Measurements from ENCODE around the gene ITGBL1. TPM values are rescaled to one million over a fixed set of nuclear protein-coding genes. Genes with fewer than 3 reads are reported as not detected.

The ITGBL1 gene
- total and polyA plus RNA-seq, 2 of the 13 experiments (the other 11 are each of a cell fraction or from before 2014, with no cell fraction given) = 0.02 TPM; not detected in 1

- peak; percentile 67; the same call in 1 of the 2 replicates for TF ChIP-seq HOMEZ (CRISPR knock-in tag; IDR thresholded peaks at IDR 0.05; ENCODE audit: low read depth)
- no peak for TF ChIP-seq MBNL3 (CRISPR knock-in tag; conservative IDR thresholded peaks at IDR 0.05)
- peak in 1 of 2 experiments; percentile 84; a peak in 1 of 4 replicates for TF ChIP-seq EP300 (IDR thresholded peaks at IDR 0.05; ENCODE audit: low read depth in 2 of 2, low read length in 2 of 2)
- TF ChIP-seq EP300 (CRISPR knock-in tag; IDR thresholded peaks at IDR 0.05; ENCODE audit: borderline replicate concordance) = peak; percentile 40; the same call in 1 of the 2 replicates
- no peak for TF ChIP-seq ZNF180 (CRISPR knock-in tag; IDR thresholded peaks at IDR 0.05; ENCODE audit: borderline replicate concordance, low read depth)
- peak; percentile 73; the same call in 1 of the 2 replicates for TF ChIP-seq MIER3 (CRISPR knock-in tag; IDR thresholded peaks at IDR 0.05; ENCODE audit: borderline replicate concordance)
- peak; percentile 87 for TF ChIP-seq MED1 (CRISPR knock-in tag; IDR thresholded peaks at IDR 0.05)
- TF ChIP-seq POLR2AphosphoS2 (IDR thresholded peaks at IDR 0.05; ENCODE audit: low read depth, low read length) = no peak
- TF ChIP-seq NR2F1 (CRISPR knock-in tag; IDR thresholded peaks at IDR 0.05) = no peak
- peak; percentile 60; the same call in 1 of the 2 replicates for TF ChIP-seq ZNF280D (CRISPR knock-in tag; IDR thresholded peaks at IDR 0.05)
- TF ChIP-seq GFI1 (CRISPR knock-in tag; IDR thresholded peaks at IDR 0.05; ENCODE audit: borderline replicate concordance) = no peak
- TF ChIP-seq SSRP1 (CRISPR knock-in tag; IDR thresholded peaks at IDR 0.05) = no peak
- TF ChIP-seq HNF4A (CRISPR knock-in tag; IDR thresholded peaks at IDR 0.05) = peak; percentile 93
- TF ChIP-seq ARHGAP35 (CRISPR knock-in tag; IDR thresholded peaks at IDR 0.05; ENCODE audit: borderline replicate concordance) = no peak
- no peak for TF ChIP-seq ZUFSP (CRISPR knock-in tag; IDR thresholded peaks at IDR 0.05; ENCODE audit: borderline replicate concordance)
- TF ChIP-seq KLF16 (CRISPR knock-in tag; IDR thresholded peaks at IDR 0.05) = 0 out of 4 replicates have a peak, but pooled peaks of 1 of the 2 experiments have one; percentile 17
- TF ChIP-seq FOXA1 (IDR thresholded peaks at IDR 0.05) = no peak
- 0 out of 2 replicates have a peak, but pooled peaks have one; percentile 21 for TF ChIP-seq FOXA1 (CRISPR knock-in tag; IDR thresholded peaks at IDR 0.05)
- TF ChIP-seq KDM2A (CRISPR knock-in tag; IDR thresholded peaks at IDR 0.05; ENCODE audit: borderline replicate concordance, low read depth) = no peak
- TF ChIP-seq ZNF577 (CRISPR knock-in tag; IDR thresholded peaks at IDR 0.05; ENCODE audit: borderline replicate concordance, low read depth) = no peak
- TF ChIP-seq ATF4 (CRISPR knock-in tag; IDR thresholded peaks at IDR 0.05) = peak in 1 of 2 experiments; percentile 67; a peak in 2 of 4 replicates
- TF ChIP-seq SRY (CRISPR knock-in tag; IDR thresholded peaks at IDR 0.05) = no peak
- TF ChIP-seq ZNF367 (CRISPR knock-in tag; IDR thresholded peaks at IDR 0.05; ENCODE audit: borderline replicate concordance) = no peak
- TF ChIP-seq ZNF230 (CRISPR knock-in tag; IDR thresholded peaks at IDR 0.05) = no peak
Observed at GRCh38 chr13:101576977-101577376, 124.5 kb downstream of the ITGBL1 start (continued).

Data from HepG2 (cell line).